Kidney capillary endothelial cell (primary cell): ENCODE measurements around the gene PICALM.
"Not testable (repeated sequence)": the region's sequence is repeated elsewhere in the genome, so short reads cannot be mapped to it uniquely, and the experiment has no call there.

Source experiments
- DNase-seq: peaks from one replicate; pipeline ENCODE4 v3.0.0-alpha.2; 2018; ENCODE audit warnings: low spot score

Gene PICALM

GRCh38 chr11:85976525-85976924, 92.4 kb downstream of the PICALM start:
- no peak for DNase-seq

GRCh38 chr11:85974122-85974521, 94.8 kb downstream of the PICALM start:
- DNase-seq, result no peak

GRCh38 chr11:85970593-85970992, 98.3 kb downstream of the PICALM start:
- DNase-seq, result no peak

- DNase-seq, result no peak
Observed at GRCh38 chr11:85967457-85967856, 101.4 kb downstream of the PICALM start.

- no peak for DNase-seq
Observed at GRCh38 chr11:85965202-85965601, 103.7 kb downstream of the PICALM start.

- DNase-seq, result no peak
Observed at GRCh38 chr11:85961930-85962363, 106.9 kb downstream of the PICALM start.

- no peak for DNase-seq
Observed at GRCh38 chr11:85961130-85961529, 107.8 kb downstream of the PICALM start.

GRCh38 chr11:85960678-85961077, 108.2 kb downstream of the PICALM start:
- no peak for DNase-seq

- no peak for DNase-seq
Observed at GRCh38 chr11:85955531-85955930, 113.4 kb downstream of the PICALM start.

- no peak for DNase-seq
Observed at GRCh38 chr11:85953491-85954143, 115.3 kb downstream of the PICALM start.

GRCh38 chr11:85952108-85952485, 116.8 kb downstream of the PICALM start:
- not testable (repeated sequence) for DNase-seq

GRCh38 chr11:85951428-85952107, 117.3 kb downstream of the PICALM start:
- no peak for DNase-seq

GRCh38 chr11:85951049-85951405, 117.9 kb downstream of the PICALM start:
- DNase-seq, result no peak

- DNase-seq, result no peak
Observed at GRCh38 chr11:85950317-85951048, 118.4 kb downstream of the PICALM start.

- DNase-seq, result no peak
Observed at GRCh38 chr11:85949798-85950197, 119.1 kb downstream of the PICALM start.

GRCh38 chr11:85948884-85949283, 120.0 kb downstream of the PICALM start:
- DNase-seq, result no peak

- peak; percentile 91 for DNase-seq
Observed at GRCh38 chr11:85947431-85948272, 121.2 kb downstream of the PICALM start.

- DNase-seq, result no peak
Observed at GRCh38 chr11:85946221-85946620, 122.7 kb downstream of the PICALM start.

GRCh38 chr11:85945788-85946187, 123.1 kb downstream of the PICALM start:
- DNase-seq, result no peak

GRCh38 chr11:85945296-85945695, 123.6 kb downstream of the PICALM start:
- DNase-seq, result no peak

GRCh38 chr11:85941380-85941973, 127.4 kb downstream of the PICALM start:
- peak; percentile 61 for DNase-seq
